Head of caudate nucleus (tissue), 42 donors: Measurements from ENCODE around the gene IRX2.

Experiments used
- DNase-seq, 42 donors: peaks; one replicate each; pipeline versions ENCODE4 v3.0.0 to v3.0.0-alpha.2; 2020 to 2021; ENCODE audit warnings: mixed read lengths in 7 of 42
- intact Hi-C: fragments of 100-400 bp; cut with DNase I; formaldehyde crosslinking; loops from one replicate; pipeline ENCODE4 v1.15.0; 2022

The IRX2 gene

GRCh38 chr5:2751592-2752021 lies at the start of gene IRX2:
IRX2 (minus strand) TSS chr5:2751677; CDS start chr5:2751413, 264 bp downstream.
- intact Hi-C loops = no loop called here
- DNase-seq = peak in 25 of 42 donors; percentile 21 to 88 (median 54)

- DNase-seq = no peak
- intact Hi-C loops = no loop called here
Observed at GRCh38 chr5:2800035-2800434, 48.6 kb upstream of the IRX2 start.

GRCh38 chr5:2797981-2798380 lies 46.5 kb upstream of the IRX2 start:
- DNase-seq = no peak
- intact Hi-C loops = no loop called here

- DNase-seq = no peak
- intact Hi-C loops = no loop called here
Observed at GRCh38 chr5:2797160-2797559, 45.7 kb upstream of the IRX2 start.

- no peak for DNase-seq
- intact Hi-C loops = no loop called here
Observed at GRCh38 chr5:2783223-2783622, 31.7 kb upstream of the IRX2 start.

- intact Hi-C loops = no loop called here
Observed at GRCh38 chr5:2782658-2783057, 31.2 kb upstream of the IRX2 start.

GRCh38 chr5:2780421-2781171 lies 29.1 kb upstream of the IRX2 start:
- DNase-seq = no peak

More at GRCh38 chr5:2782658-2783057, 31.2 kb upstream of the IRX2 start:
- no peak for DNase-seq

GRCh38 chr5:2779459-2779858 lies 28.0 kb upstream of the IRX2 start:
- intact Hi-C loops = no loop called here
- no peak for DNase-seq

More at GRCh38 chr5:2780421-2781171, 29.1 kb upstream of the IRX2 start:
- intact Hi-C loops = no loop called here

GRCh38 chr5:2776337-2777302 lies 25.1 kb upstream of the IRX2 start:
- intact Hi-C loops = no loop called here
- DNase-seq = no peak

GRCh38 chr5:2773327-2773726 lies 21.9 kb upstream of the IRX2 start:
- no peak for DNase-seq

GRCh38 chr5:2767089-2767488 lies 15.6 kb upstream of the IRX2 start:
- intact Hi-C loops = no loop called here

More at GRCh38 chr5:2773327-2773726, 21.9 kb upstream of the IRX2 start:
- intact Hi-C loops = no loop called here

GRCh38 chr5:2764581-2764980 lies 13.1 kb upstream of the IRX2 start:
- intact Hi-C loops = no loop called here
- DNase-seq = peak in 1 of 42 donors; percentile 31

More at GRCh38 chr5:2767089-2767488, 15.6 kb upstream of the IRX2 start:
- no peak for DNase-seq

GRCh38 chr5:2763533-2763794 lies 12.0 kb upstream of the IRX2 start:
- intact Hi-C loops = no loop called here
- no peak for DNase-seq

GRCh38 chr5:2762744-2763532 lies 11.5 kb upstream of the IRX2 start:
- intact Hi-C loops = no loop called here
- no peak for DNase-seq

- no peak for DNase-seq
- intact Hi-C loops = no loop called here
Observed at GRCh38 chr5:2761921-2762488, 10.5 kb upstream of the IRX2 start.

GRCh38 chr5:2759696-2760461 lies 8.4 kb upstream of the IRX2 start:
- DNase-seq = no peak
- intact Hi-C loops = no loop called here

- intact Hi-C loops = no loop called here
- no peak for DNase-seq
Observed at GRCh38 chr5:2759091-2759490, 7.6 kb upstream of the IRX2 start.

GRCh38 chr5:2758632-2759031 lies 7.2 kb upstream of the IRX2 start:
- peak in 1 of 42 donors; percentile 30 for DNase-seq

More at GRCh38 chr5:2758632-2759031, 7.2 kb upstream of the IRX2 start:
- intact Hi-C loops = no loop called here
